Peyer's patch (tissue), 4 donors: Measurements from ENCODE around the gene CUBN.

Source experiments
- POLR2A ChIP-seq, 2 donors: fragments of 450-650 bp; IDR thresholded peaks; one replicate each; pipeline ENCODE4 v1.5.1; 2017; ENCODE audit warnings: antibody characterized with exemption in 2 of 2, mild to moderate bottlenecking in 2 of 2, moderate library complexity in 2 of 2
- TF ChIP-seq, protein P1 (sequence below), 6 experiments: fragments of 450-650 bp in 4 of 6; fragments of 200-600 bp in 2 of 6; sonication (generic) in 1 of 6; IDR thresholded peaks; one replicate each; pipeline ENCODE4 v1.5.1; 2017 to 2019; ENCODE audit warnings: antibody characterized with exemption in 6 of 6, mild to moderate bottlenecking in 3 of 6, moderate library complexity in 1 of 6

DNA sequence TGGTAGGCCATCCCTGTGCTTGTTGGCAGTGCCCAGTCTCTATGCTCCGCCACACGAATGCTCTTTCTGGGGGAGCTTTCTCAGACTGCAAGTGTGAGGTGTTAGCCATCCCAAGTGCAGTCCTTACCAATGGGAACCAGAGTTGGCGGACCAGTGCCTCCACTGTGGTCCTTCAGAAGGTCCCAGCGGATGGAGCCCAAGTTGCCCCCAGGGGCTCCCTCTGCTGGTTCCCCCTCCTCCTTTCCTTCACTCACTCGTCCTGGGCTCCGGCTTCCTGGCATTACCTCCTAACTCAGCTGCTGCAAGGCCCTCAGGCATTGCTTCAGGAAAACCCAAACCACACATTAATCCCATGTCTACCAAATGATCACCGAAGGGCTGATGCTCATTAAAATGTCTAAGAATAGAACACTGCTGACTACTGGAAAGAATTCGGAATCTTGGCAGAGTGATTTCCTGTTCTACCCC, 139.8 kb downstream of the CUBN start:
- TF ChIP-seq, protein P1, sequence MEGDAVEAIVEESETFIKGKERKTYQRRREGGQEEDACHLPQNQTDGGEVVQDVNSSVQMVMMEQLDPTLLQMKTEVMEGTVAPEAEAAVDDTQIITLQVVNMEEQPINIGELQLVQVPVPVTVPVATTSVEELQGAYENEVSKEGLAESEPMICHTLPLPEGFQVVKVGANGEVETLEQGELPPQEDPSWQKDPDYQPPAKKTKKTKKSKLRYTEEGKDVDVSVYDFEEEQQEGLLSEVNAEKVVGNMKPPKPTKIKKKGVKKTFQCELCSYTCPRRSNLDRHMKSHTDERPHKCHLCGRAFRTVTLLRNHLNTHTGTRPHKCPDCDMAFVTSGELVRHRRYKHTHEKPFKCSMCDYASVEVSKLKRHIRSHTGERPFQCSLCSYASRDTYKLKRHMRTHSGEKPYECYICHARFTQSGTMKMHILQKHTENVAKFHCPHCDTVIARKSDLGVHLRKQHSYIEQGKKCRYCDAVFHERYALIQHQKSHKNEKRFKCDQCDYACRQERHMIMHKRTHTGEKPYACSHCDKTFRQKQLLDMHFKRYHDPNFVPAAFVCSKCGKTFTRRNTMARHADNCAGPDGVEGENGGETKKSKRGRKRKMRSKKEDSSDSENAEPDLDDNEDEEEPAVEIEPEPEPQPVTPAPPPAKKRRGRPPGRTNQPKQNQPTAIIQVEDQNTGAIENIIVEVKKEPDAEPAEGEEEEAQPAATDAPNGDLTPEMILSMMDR (IDR thresholded peaks at IDR 0.05) = no peak
- no peak for TF ChIP-seq POLR2A (IDR thresholded peaks at IDR 0.05)
